Breast epithelium (tissue), 4 donors: Measurements from ENCODE around the gene ZSWIM8. TPM values are rescaled to one million over a fixed set of nuclear protein-coding genes. Genes with fewer than 3 reads are reported as not detected.

Experiments used
- DNase-seq, 2 donors: peaks; one replicate each; pipeline ENCODE4 v3.0.0-alpha.2; 2019; ENCODE audit warnings: low spot score in 2 of 2
- H3K27ac ChIP-seq, 2 donors: fragments of 200-600 bp; sonication (generic) in 1 of 2; one replicate each; pipeline ENCODE4 v1.5.1; 2016 to 2019; ENCODE audit warnings: mild to moderate bottlenecking in 1 of 2
- H3K27me3 ChIP-seq, 2 donors: fragments of 200-600 bp; sonication (generic) in 1 of 2; one replicate each; pipeline versions ENCODE4 v1.5.1 to v1.6.0; 2017 to 2019; ENCODE audit warnings: control low read depth in 1 of 2, mild to moderate bottlenecking in 1 of 2
- H3K36me3 ChIP-seq: fragments of 200-600 bp; one replicate; pipeline ENCODE4 v1.5.1; 2019
- H3K4me1 ChIP-seq, 2 donors: fragments of 200-600 bp; sonication (generic); one replicate each; pipeline ENCODE4 v1.5.1; 2016 to 2019; ENCODE audit warnings: control low read depth in 1 of 2
- H3K4me3 ChIP-seq, 3 donors: fragments of 200-600 bp; sonication (generic); 1 replicate in 2 of 3; 2 replicates in 1 of 3; pipeline ENCODE4 v1.5.1; 2016 to 2019; ENCODE audit warnings: mild to moderate bottlenecking in 3 of 3, moderate library complexity in 2 of 3
- H3K9me3 ChIP-seq, 2 donors: fragments of 200-600 bp; sonication (generic) in 1 of 2; one replicate each; pipeline ENCODE4 v1.5.1; 2016 to 2019; ENCODE audit warnings: control low read depth in 1 of 2
- POLR2A ChIP-seq: fragments of 450-650 bp; IDR thresholded peaks from one replicate; pipeline ENCODE4 v1.6.1; 2016; ENCODE audit warnings: antibody characterized with exemption, mild to moderate bottlenecking, moderate library complexity
- POLR2AphosphoS5 ChIP-seq, 3 donors: sonication (generic); formaldehyde crosslinking; IDR thresholded peaks; one replicate each; pipeline ENCODE4 v1.6.1; 2017; ENCODE audit warnings: antibody characterized with exemption in 3 of 3
- intact Hi-C: fragments of 100-400 bp; cut with DNase I; formaldehyde crosslinking; loops from one replicate; pipeline ENCODE4 v1.15.1; 2023; ENCODE audit warnings: low total_unique reads
- total RNA-seq, 3 donors: library from RNA; depleted of rRNA; stranded (reverse); fragments of >200 nt; gene quantifications; one replicate each; pipeline ENCODE4 v1.1.0, GENCODE V29; 2016
- TF ChIP-seq, protein P1 (sequence below), 3 donors: fragments of 450-650 bp; IDR thresholded peaks; one replicate each; pipeline ENCODE4 v1.5.1; 2016 to 2017; ENCODE audit warnings: antibody characterized with exemption in 3 of 3, mild to moderate bottlenecking in 3 of 3, moderate library complexity in 3 of 3

ZSWIM8 gene
- total RNA-seq, 3 donors from 2014 or later = 79.2 to 87.8 (median 84.2) TPM

- H3K4me3 ChIP-seq = no peak overlapping the region
- no peak for DNase-seq
- no peaks in the 10 kb centered on the region for H3K27me3 ChIP-seq
- H3K4me1 ChIP-seq = no peaks in the 10 kb centered on the region
- intact Hi-C loops = no loop called here
- TF ChIP-seq, protein P1, sequence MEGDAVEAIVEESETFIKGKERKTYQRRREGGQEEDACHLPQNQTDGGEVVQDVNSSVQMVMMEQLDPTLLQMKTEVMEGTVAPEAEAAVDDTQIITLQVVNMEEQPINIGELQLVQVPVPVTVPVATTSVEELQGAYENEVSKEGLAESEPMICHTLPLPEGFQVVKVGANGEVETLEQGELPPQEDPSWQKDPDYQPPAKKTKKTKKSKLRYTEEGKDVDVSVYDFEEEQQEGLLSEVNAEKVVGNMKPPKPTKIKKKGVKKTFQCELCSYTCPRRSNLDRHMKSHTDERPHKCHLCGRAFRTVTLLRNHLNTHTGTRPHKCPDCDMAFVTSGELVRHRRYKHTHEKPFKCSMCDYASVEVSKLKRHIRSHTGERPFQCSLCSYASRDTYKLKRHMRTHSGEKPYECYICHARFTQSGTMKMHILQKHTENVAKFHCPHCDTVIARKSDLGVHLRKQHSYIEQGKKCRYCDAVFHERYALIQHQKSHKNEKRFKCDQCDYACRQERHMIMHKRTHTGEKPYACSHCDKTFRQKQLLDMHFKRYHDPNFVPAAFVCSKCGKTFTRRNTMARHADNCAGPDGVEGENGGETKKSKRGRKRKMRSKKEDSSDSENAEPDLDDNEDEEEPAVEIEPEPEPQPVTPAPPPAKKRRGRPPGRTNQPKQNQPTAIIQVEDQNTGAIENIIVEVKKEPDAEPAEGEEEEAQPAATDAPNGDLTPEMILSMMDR (IDR thresholded peaks at IDR 0.05) = no peak
- TF ChIP-seq POLR2AphosphoS5 (IDR thresholded peaks at IDR 0.05) (no peak), POLR2A (no peak)
- H3K9me3 ChIP-seq = no peaks in the 10 kb centered on the region
- H3K27ac ChIP-seq = no peak overlapping the region
- no peaks in the 10 kb centered on the region for H3K36me3 ChIP-seq
These were observed 21.0 kb downstream of the ZSWIM8 start for GRCh38 chr10:73806176-73806950.

DNA sequence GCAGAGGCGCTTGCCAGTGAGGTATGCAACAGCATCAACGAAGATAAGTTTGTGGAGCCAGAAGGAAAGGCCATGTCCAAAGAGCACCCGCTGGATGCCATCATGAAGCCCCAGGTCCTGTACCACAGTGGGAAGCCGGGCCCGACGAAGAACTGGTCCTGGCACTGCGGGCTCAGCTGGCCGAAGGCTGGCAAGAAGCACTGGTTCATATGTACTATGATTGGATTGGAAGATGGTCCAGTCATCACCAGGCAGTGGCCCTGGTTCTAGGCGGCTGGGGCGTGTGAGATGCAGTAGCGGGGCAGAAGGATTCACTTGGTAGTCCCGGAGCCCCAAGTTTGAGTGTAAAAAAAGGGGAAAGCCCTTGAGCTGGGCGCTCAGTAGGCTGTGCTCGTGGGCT lies 22.1 kb downstream of the ZSWIM8 start:
- Histone ChIP-seq H3K4me1 (no peaks in the 10 kb centered on the region), H3K9me3 (no peaks in the 10 kb centered on the region), H3K27me3 (no peaks in the 10 kb centered on the region), H3K36me3 (no peaks in the 10 kb centered on the region), H3K27ac (no peak overlapping the region), H3K4me3 (no peak overlapping the region)
- DNase-seq = no peak
- TF ChIP-seq, protein P1 (IDR thresholded peaks at IDR 0.05) = no peak
- TF ChIP-seq POLR2A = no peak
- no peak for TF ChIP-seq POLR2AphosphoS5 (IDR thresholded peaks at IDR 0.05)
- intact Hi-C loops = no loop called here

DNA sequence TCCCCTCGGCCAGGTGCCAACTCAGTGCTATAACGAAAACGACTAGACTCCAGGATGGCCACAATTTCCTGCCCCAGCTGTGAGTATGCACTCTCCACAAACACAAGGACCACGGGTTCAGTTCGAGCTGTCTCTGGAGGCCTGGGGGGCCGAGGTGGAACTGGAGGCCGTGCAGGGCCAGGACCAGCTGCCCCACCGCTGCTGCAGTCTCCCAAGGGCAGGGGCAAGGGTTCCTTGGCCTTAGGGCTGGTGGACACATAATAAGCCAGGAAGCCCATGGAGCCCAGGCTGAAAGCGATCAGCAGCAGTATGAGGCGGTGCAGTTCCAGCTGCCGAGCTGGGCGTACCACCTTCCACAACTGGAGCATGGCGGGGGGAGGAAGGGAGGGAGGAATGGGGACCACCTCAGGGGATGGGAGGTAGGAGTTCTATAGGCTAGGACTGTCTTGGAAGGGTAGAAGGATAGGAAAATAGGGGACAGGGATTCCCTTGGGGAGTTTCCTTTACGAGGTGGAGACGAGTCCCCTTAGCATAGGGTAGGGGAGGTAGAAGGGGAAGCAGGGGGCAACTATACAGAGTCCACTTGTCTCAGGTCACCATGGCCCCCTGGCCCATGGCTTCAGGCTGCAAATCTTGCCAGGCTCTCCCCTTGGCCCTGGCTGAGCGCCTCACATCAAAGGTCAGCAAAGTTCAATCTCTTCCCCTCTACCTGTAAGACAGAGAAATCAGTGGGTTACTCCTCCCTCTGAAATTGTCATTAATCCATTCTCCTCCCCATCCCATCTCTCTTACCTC lies 22.8 kb downstream of the ZSWIM8 start:
- no peaks in the 10 kb centered on the region for H3K27me3 ChIP-seq
- intact Hi-C loops = no loop called here
- H3K4me3 ChIP-seq = no peak overlapping the region
- no peak for TF ChIP-seq POLR2AphosphoS5 (IDR thresholded peaks at IDR 0.05)
- no peak for TF ChIP-seq POLR2A
- TF ChIP-seq, protein P1 (IDR thresholded peaks at IDR 0.05) = no peak
- no peaks in the 10 kb centered on the region for H3K36me3 ChIP-seq
- no peak for DNase-seq
- H3K27ac ChIP-seq = no peak overlapping the region
- H3K4me1 ChIP-seq = no peaks in the 10 kb centered on the region
- no peaks in the 10 kb centered on the region for H3K9me3 ChIP-seq

DNA sequence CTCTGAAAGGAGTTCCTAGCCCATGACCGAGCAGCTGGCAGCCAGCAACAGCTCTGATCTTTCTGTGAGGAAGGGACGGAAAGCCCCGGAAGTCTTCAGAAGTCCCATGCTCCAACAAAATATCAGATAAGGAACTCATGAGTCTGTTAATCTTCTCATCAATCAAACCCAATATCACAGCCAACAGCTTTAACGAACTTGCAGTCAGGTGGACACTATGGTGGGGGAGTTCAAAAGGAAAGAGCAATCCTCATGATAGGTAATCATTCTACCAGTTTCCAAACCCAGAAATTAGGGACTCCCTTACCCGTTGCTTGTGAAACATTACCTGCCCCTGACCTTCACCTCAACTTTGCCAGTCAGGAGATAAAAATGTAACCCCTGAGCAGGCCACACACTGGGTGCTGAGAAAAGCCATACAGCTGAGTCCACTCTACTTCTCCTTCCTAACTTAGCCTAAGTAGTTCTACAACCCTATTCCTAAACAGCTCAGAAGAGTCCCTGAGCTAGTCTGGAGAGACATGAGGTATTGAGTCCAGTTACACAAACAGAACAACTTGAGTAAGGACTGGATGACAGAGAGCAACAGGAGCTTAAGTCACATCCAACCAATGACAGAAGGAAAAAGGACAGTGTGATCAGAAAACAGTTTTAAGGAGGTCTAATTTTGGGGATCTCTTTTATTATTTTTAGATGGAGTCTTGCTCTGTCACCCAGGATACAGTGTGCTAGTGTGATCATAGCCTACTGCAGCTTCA lies 23.8 kb downstream of the ZSWIM8 start:
- Histone ChIP-seq H3K36me3 (no peaks in the 10 kb centered on the region), H3K27ac (no peak overlapping the region), H3K9me3 (no peaks in the 10 kb centered on the region), H3K4me3 (no peak overlapping the region), H3K4me1 (no peaks in the 10 kb centered on the region), H3K27me3 (no peaks in the 10 kb centered on the region)
- TF ChIP-seq, protein P1 (IDR thresholded peaks at IDR 0.05) = no peak
- TF ChIP-seq POLR2A (no peak), POLR2AphosphoS5 (IDR thresholded peaks at IDR 0.05) (no peak)
- DNase-seq = no peak
- intact Hi-C loops = loop anchor here (1.0 kb wide), 1 partner anchor 17 kb away; no protein-coding TSS in a partner anchor
